ENCODE results near the gene GTPBP4. TPM values are rescaled to one million over a fixed set of nuclear protein-coding genes. Genes with fewer than 3 reads are reported as not detected.

Gene GTPBP4
- total and polyA plus RNA-seq, 2 of the 13 experiments (the other 11 are each of a cell fraction or from before 2014, with no cell fraction given) = 24.1 to 85.5 TPM

- no peak for TF ChIP-seq ZNF430 (CRISPR knock-in tag; IDR thresholded peaks at IDR 0.05)
- TF ChIP-seq LBX2 (CRISPR knock-in tag; IDR thresholded peaks at IDR 0.05; ENCODE audit: borderline replicate concordance) = no peak
- no peak for TF ChIP-seq TEF (CRISPR knock-in tag; IDR thresholded peaks at IDR 0.05)
- TF ChIP-seq HNRNPK (IDR thresholded peaks at IDR 0.05; ENCODE audit: low read depth, low read length, poor library complexity, severe bottlenecking) = no peak
- TF ChIP-seq SOX6 (IDR thresholded peaks at IDR 0.05) = no peak
- peak; percentile 36; the same call in 1 of the 2 replicates for TF ChIP-seq SOX6 (CRISPR knock-in tag; IDR thresholded peaks at IDR 0.05)
- TF ChIP-seq NCOA1 (CRISPR knock-in tag; IDR thresholded peaks at IDR 0.05) = no peak
- TF ChIP-seq AKAP8 (CRISPR knock-in tag; IDR thresholded peaks at IDR 0.05) = no peak
- no peak for TF ChIP-seq ZMYM2 (CRISPR knock-in tag; IDR thresholded peaks at IDR 0.05)
- TF ChIP-seq THAP11 (CRISPR knock-in tag; IDR thresholded peaks at IDR 0.05) = no peak
- no peak for TF ChIP-seq SMARCC2 (IDR thresholded peaks at IDR 0.05)
- TF ChIP-seq REXO4 (CRISPR knock-in tag; IDR thresholded peaks at IDR 0.05; ENCODE audit: borderline replicate concordance) = no peak
- peak in 1 of 2 experiments; percentile 31; a peak in 1 of 4 replicates for TF ChIP-seq NR2F1 (CRISPR knock-in tag; IDR thresholded peaks at IDR 0.05)
- TF ChIP-seq TFAP4 (IDR thresholded peaks at IDR 0.05; ENCODE audit: borderline replicate concordance, low read depth) = peak; percentile 40; the same call in 1 of the 2 replicates
- no peak for TF ChIP-seq SMAD9 (CRISPR knock-in tag; IDR thresholded peaks at IDR 0.05)
- no peak for TF ChIP-seq ZNF251 (CRISPR knock-in tag; IDR thresholded peaks at IDR 0.05)
- TF ChIP-seq ZUFSP (CRISPR knock-in tag; IDR thresholded peaks at IDR 0.05; ENCODE audit: borderline replicate concordance) = 0 out of 2 replicates have a peak, but pooled peaks have one; percentile 54
- TF ChIP-seq ZBTB46 (CRISPR knock-in tag; IDR thresholded peaks at IDR 0.05; ENCODE audit: borderline replicate concordance) = no peak
These were observed 23.8 kb upstream of the GTPBP4 start (continued) for GRCh38 chr10:964321-964987.

All from HepG2 (cell line).